GM18867 (cell line): ENCODE results near the gene EIF2S1.
"Not testable (repeated sequence)": the region's sequence is repeated elsewhere in the genome, so short reads cannot be mapped to it uniquely, and the experiment has no call there.

Source experiments
- ATAC-seq: cut with Tn5 transposase; IDR thresholded peaks from one replicate; pipeline ENCODE4 v1.9.1; 2021; ENCODE audit warnings: mild to moderate bottlenecking, moderate library complexity; ENCODE audit not compliant: unreplicated experiment

Gene EIF2S1

DNA sequence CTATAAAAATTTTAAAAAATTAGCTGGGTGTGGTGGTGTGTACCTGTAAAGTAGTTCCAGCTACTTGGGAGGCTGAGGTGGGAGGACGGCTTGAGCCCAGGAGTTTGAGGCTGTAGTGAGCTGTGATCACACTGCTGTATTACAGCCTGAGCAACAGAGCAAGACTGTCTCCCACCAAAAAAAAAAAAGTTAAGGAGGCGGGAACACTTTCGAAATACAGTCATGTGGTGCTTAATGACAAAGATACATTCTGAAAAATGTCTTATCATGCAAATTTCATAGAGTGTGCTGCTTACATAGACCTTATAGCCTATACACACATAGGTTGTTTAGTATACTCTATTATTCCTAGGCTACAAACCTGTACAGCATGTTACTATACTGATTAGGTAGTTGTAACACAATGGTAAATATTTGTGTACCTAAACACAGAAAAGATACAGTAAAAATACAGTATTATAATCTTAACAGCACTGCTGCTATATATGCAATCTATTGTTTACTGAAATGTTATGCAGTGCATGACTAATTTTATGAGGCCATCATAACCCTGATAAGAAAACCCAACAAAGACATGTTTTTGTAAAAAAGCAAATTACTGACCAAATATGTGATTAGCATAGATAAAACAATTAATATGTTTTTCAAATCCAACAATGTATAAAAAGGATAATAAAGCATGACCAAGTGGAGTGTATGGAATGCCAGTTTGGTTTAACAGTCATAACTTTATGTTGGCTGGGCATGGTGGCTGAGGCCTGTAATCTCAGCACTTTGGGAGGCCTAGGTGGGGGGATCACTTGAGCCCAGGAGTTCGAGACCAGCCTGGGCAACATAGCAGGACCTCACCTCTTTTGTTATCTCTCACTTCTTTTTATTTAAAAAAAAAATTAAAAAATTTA, 11.4 kb downstream of the EIF2S1 start:
- ATAC-seq = no peak

- ATAC-seq = no peak
Measured at GRCh38 chr14:67372833-67373232, 12.7 kb downstream of the EIF2S1 start.

DNA sequence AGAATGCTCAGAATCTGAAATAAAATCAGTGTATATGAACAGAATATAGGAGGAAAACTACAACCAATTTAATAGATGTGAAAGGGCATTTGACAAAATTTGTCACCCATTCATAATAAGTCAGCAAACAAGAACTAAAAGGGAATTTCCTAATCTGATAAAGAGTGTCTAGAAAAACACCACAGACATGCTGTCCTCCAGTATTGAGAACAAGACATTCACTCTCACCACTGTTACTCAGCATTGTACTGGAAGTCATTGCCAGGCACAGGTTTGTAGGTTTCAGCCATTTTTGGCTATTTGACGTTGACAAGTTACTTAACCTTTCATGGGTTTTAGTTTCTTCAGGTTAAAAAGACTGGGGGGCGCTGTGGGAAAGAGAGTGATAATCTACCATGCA, 13.2 kb downstream of the EIF2S1 start:
- peak; percentile 57 for ATAC-seq

DNA sequence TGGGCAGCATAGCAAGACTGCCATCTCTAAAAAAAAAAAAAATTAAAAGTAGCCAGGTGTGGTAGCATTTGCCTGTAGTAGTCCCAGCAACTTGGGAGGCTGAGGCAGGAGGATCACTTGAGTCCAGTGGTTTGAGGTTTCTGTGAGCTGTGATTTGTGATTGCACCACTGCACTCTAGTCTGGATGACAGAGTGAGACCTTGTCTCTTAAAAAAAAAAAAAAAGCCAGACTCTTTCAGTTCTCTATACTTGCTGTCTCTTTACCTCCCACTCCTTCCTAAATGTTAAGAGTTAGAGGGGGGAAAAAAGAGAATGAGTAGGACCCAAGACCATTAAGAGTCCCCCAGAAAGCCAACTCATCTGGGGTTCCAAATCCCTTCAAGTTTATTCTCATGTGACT, 17.8 kb downstream of the EIF2S1 start:
- ATAC-seq = no peak

- no peak for ATAC-seq
Measured at GRCh38 chr14:67385120-67385519, 25.0 kb downstream of the EIF2S1 start.

DNA sequence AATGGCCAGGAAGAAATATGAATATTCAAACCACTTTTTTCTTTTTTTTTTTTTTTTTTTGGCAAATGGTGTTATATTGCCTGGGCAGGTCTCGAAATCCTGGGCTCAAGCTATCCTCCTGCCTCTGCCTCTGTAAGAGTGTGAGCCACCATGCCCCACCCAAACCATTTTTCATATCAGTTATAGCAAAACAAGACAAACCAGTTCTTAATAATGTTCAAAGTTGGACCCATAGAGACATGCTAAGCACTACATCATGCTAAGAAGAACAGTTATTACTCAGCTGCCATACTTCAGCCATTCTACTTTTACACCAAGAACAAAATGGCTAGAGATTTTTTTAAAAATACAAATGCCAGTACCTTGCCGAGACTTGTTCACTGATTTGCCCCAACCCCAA, 25.5 kb downstream of the EIF2S1 start:
- ATAC-seq = no peak

GRCh38 chr14:67387195-67387594, 27.1 kb downstream of the EIF2S1 start:
- ATAC-seq = no peak

DNA sequence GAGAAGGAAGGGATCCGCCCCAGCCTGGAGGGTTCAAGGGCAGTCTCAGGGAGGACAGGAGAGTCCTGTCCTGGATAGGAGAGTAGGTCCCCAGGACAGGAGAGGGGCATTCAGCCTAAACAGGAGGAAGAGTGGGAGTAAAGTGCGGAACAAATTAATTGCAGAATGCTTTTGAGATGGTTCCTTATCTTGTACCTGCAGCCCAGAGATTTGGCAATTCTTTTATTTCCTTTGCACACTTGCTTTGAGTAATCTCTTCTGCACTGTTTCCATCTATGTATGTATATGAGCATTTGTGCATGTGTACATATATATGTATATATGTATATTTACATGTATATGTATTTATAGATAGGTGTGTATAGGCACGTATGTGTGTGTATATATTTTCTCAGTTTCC, 29.1 kb downstream of the EIF2S1 start:
- no peak for ATAC-seq

DNA sequence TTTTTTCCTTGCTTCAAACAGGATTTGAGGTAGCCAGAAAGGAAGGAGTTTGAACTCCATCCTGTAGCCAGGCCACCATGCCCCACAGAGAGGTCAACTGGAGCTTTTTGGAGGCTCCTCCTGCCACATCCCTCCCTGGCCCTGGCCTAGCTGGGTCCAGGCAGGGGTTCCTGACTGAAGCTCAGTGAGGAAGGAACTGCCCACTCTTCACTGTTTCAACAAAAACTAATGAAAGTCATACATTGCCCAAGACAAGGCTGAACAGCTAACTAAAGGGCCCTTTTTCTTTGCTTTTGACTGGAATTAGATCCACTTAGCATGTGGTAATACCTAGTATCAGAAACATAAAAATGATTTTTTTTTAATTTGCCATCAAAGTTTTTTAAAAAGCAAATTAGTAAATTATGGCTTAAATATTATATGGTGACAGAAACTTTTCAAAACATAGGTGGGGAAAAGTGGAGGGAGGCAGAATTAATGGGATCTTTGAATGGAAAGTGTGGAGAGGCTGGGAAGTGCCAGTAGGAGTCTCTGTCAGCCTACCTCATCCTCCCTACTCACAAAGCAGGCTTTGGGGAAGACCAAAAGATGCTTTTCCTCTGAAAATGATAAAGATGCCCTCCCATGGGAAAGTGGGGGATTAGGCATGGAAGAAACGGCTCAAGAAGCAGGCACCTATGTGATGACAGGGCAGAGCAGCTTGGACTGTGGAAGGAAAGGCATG, 29.8 kb downstream of the EIF2S1 start:
- no peak for ATAC-seq

DNA sequence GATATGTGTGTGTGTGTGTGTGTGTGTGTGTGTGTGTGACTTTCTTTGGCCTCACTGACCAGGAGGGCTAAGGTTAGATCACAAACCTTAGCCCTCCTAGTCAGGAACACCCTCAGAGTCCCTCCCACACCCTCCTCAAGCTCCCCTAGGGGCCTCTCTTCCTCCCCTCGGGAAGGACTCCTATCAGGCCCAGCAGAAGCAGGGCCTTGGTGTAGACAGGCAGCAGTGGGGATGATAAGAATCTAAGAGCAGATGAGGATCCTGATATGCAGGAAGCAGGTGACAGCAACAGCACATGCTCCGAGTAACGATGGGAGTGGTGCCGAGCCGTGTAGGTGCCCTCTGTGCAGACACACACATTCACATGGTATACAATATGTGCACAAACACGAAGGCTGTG, 31.1 kb downstream of the EIF2S1 start:
- ATAC-seq = no peak

GRCh38 chr14:67392123-67392522, 32.0 kb downstream of the EIF2S1 start:
- ATAC-seq = no peak

- no peak for ATAC-seq
Measured at GRCh38 chr14:67392800-67393199, 32.7 kb downstream of the EIF2S1 start.

DNA sequence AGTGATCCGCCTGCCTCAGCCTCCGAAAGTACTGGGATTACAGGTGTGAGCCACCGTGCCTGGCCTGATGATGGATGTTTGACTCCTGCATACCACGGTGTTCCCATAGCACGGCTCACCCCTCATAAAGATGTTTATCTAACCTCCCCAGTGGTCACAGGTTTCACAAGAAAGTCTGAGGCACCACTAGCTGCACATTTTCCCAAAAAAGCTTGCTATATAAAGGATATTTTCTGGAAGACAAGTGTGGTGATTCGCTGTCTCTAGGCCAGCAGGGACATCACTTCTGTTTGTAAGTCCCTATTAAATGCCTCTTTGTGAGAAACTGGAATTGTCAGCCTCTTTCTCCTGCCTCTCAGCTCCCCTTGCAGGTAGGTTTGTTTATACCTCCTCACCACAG, 33.6 kb downstream of the EIF2S1 start:
- ATAC-seq = no peak

- no peak for ATAC-seq
Measured at GRCh38 chr14:67395086-67395875, 35.2 kb downstream of the EIF2S1 start.

DNA sequence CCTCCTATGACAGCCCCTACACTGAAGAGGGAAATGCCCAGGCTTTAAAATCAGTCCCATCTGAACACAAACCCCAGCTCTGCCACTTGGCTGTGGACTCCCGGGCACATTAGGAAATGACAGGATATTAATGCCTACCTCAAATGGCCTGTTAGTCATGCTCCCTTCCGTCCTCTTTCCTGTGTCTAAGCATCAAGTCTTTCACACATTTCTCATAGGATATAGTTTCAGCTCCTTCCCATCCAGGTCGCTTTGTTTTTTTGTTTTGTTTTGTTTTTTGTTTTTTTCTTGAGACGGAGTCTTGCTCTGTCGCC, 35.7 kb downstream of the EIF2S1 start:
- ATAC-seq = no peak

- no peak for ATAC-seq
Measured at GRCh38 chr14:67396381-67396970, 36.3 kb downstream of the EIF2S1 start.

DNA sequence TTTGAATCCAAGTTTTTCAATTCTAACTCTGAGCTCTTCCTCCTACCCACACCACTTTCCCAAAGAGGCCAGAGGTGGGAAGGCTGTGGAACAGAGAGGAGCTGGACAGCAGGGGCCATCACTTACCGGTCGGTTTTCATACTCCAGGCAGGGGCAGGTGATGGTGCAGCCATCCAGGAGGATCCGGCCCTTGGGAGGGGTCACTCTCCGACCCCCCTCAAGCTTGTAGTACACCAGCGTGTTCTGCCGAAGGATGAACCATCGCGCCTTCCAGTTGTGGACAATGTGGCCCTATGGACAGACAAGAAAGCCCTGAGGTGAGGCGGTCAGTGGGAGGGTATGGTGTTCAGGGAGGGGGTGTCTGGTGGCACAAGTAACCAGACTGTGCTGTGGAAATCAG, 37.4 kb downstream of the EIF2S1 start:
- ATAC-seq = no peak

DNA sequence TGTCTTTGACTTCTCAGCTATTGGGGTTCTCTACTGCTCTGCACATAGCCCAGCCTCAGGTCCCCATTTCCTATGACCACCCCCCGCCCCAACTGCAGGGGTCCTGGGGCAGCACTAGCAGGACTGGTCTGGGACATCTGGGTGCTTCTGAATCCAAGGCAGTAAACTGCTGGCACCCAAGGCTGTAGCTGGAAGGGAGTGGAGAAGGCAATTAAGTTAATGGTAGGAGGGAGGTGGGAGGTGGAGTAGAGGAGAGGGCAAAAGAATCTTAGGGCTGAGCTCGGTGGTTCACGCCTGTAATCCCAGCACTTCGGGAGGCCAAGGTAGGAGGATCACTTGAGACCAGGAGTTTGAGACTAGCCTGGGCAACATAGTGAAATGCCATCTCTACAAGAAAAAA, 40.3 kb downstream of the EIF2S1 start:
- no peak for ATAC-seq

DNA sequence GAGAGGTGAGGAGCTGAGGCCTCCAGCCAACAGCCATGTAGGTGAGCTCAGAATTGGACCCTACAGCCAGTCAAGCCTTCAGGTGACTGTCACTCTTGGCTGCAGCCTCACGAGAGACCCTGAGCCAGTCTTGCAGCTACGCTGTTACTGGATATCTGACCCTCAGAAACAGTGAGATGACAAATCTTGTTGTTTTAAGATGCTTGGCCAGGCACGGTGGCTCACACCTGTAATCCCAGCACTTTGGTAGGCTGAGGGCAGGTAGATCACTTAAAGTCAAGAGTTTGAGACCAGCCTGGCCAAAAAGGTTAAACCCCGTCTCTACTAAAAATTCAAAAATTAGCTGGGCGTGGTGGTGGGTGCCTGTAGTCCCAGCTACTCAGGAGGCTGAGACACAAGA, 45.6 kb downstream of the EIF2S1 start:
- no peak for ATAC-seq

DNA sequence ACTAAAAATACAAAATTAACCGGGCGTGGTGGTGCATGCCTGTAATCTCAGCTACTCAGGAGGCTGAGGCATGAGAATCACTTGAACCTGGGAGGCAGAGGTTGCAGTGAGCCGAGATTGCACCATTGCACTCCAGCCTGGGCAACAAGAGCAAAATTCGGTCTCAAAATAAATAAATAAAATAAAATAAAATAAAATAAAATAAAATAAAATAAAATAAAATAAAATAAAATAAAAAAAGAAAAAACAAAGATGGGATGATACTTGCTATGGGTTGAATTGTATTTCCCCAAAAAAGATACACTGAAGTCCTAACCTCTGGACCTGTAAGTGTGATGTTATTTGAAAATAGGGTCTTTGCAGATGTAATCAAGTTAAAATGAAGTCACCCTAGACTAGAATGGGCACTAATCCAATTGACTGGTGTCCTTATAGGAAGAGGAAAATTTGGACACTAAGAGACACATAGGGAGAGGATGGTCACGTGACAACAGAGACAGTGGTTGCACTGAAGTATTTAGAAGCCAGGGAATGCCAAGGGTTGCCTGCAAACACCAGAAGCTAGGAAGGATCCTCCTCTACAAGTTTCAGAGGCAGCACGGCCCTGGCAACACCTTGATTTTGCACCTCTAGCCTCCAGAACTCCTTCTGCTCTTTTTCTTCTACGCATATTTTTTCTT, 48.1 kb downstream of the EIF2S1 start:
- not testable (repeated sequence) for ATAC-seq

DNA sequence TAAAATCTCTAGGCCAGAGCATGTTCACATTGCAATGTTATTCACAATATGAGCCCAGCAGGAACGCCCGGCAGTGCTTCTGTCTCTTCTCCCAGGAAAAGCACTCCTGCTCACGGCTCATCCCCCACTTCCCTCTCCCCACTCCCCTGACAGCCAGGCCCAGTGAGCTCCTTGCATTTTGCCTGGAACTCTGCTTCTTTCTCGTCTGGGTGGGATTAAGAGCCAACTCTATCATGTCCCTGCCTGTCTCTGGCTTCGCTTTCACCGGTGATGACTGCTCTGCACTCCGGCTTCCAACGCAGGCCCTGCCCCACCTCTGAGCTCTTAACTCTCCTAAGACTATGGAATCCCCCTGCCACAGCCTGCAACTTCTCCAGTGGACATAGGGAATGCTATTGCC, 49.3 kb downstream of the EIF2S1 start:
- ATAC-seq = no peak
